A673 (cell line): ENCODE results near the gene OPTC. TPM values are rescaled to one million over a fixed set of nuclear protein-coding genes. Genes with fewer than 3 reads are reported as not detected.
"Not testable (repeated sequence)": the region's sequence is repeated elsewhere in the genome, so short reads cannot be mapped to it uniquely, and the experiment has no call there.

ENCODE experiments used
- BruUV-seq: library from RNA; stranded (reverse); fragments of 400-500 nt; replicated peaks from 2 replicates; lab custom pipeline; 2021; lab: Mats Ljungman, UMichigan
- CTCF ChIA-PET: fragments of 300-600 bp; sonication (Branson Sonifier 250); formaldehyde crosslinking; loops from one replicate; lab custom pipeline; 2022; ENCODE audit warnings: antibody characterized with exemption; lab: Charles Lee
- POLR2A ChIA-PET: fragments of 300-600 bp; sonication (Branson Sonifier 250); formaldehyde crosslinking; loops from one replicate; lab custom pipeline; 2022; ENCODE audit warnings: antibody characterized with exemption; ENCODE audit not compliant: low non-redundant PET; lab: Charles Lee
- DNase-seq: peaks from one replicate; pipeline ENCODE4 v3.0.0-alpha.2; 2015; ENCODE audit warnings: low spot score
- H3K27ac ChIP-seq: fragments of 200-600 bp; sonication (generic); 2 replicates; pipeline ENCODE4 v1.5.1; 2016; ENCODE audit warnings: mixed run types, low read depth, mild to moderate bottlenecking, mixed read lengths, antibody characterized with exemption, low read length; ENCODE audit not compliant: poor library complexity, severe bottlenecking
- H3K27me3 ChIP-seq: fragments of 200-600 bp; sonication (generic); replicated peaks from 2 replicates; pipeline ENCODE4 v1.6.1; 2017; ENCODE audit warnings: mixed run types, low read depth, mild to moderate bottlenecking, mixed read lengths, antibody characterized with exemption, low read length; ENCODE audit not compliant: insufficient read depth, poor library complexity
- H3K36me3 ChIP-seq: fragments of 200-600 bp; sonication (generic); 2 replicates; pipeline ENCODE4 v1.6.1; 2016; ENCODE audit warnings: mixed run types, mild to moderate bottlenecking, mixed read lengths, antibody characterized with exemption, low read length; ENCODE audit not compliant: insufficient read depth, poor library complexity, severe bottlenecking
- H3K4me1 ChIP-seq: fragments of 200-600 bp; sonication (generic); 2 replicates; pipeline ENCODE4 v1.6.1; 2017; ENCODE audit warnings: mixed run types, mild to moderate bottlenecking, mixed read lengths, antibody characterized with exemption, low read length; ENCODE audit not compliant: insufficient read depth, poor library complexity, severe bottlenecking
- H3K4me3 ChIP-seq: fragments of 200-600 bp; sonication (generic); 2 replicates; pipeline ENCODE4 v1.5.1; 2016; ENCODE audit warnings: low read depth, mixed run types, mild to moderate bottlenecking, mixed read lengths, low read length; ENCODE audit not compliant: poor library complexity, severe bottlenecking
- H3K9me3 ChIP-seq: fragments of 200-600 bp; sonication (generic); 2 replicates; pipeline ENCODE4 v1.6.1; 2016; ENCODE audit warnings: mixed run types, low read depth, mild to moderate bottlenecking, mixed read lengths, antibody characterized with exemption, low read length; ENCODE audit not compliant: poor library complexity, severe bottlenecking
- CTCF ChIP-seq: fragments of 300-800, 200-600 bp; sonication (generic); conservative IDR thresholded peaks from 2 replicates; pipeline ENCODE4 v1.5.1; 2017; ENCODE audit warnings: low read depth, mild to moderate bottlenecking, antibody characterized with exemption, low read length, moderate library complexity, mixed read lengths
- EZH2 ChIP-seq: fragments of 200-600 bp; sonication (generic); IDR thresholded peaks from 2 replicates; pipeline ENCODE4 v1.6.1; 2017; ENCODE audit warnings: borderline replicate concordance, low read depth, mild to moderate bottlenecking, mixed read lengths, antibody characterized with exemption, low read length; ENCODE audit not compliant: poor library complexity, severe bottlenecking
- intact Hi-C: fragments of 100-400 bp; cut with micrococcal nuclease; formaldehyde crosslinking; loops from one replicate; pipeline ENCODE4 v1.10.0; 2022; ENCODE audit not compliant: unreplicated experiment
- total RNA-seq: library from RNA; stranded (reverse); gene quantifications from 2 replicates; pipeline ENCODE4 v1.2.3, GENCODE V29; 2021

OPTC gene
- total RNA-seq, 1 experiment from 2014 or later, result not detected

- peaks cover 5% of the 10 kb centered on the region for H3K4me1 ChIP-seq
- H3K27me3 ChIP-seq, result no peaks in the 10 kb centered on the region
- H3K9me3 ChIP-seq, result no peaks in the 10 kb centered on the region
- H3K36me3 ChIP-seq, result no peaks in the 10 kb centered on the region
- BruUV-seq, result no TSS peak
- POLR2A ChIA-PET, result no interaction called here
- CTCF ChIA-PET, result interaction anchor here (0.6 kb wide), 1 partner anchor 128 kb away, joined by 6 read pairs; no protein-coding TSS in a partner anchor
- DNase-seq, result no peak
- no peak for TF ChIP-seq CTCF
- intact Hi-C loops, result no loop called here
- no peak overlapping the region for H3K4me3 ChIP-seq
- H3K27ac ChIP-seq, result no peak overlapping the region
Measured at GRCh38 chr1:203465948-203466347, 28.0 kb upstream of the OPTC start.

- BruUV-seq, H3K27me3 ChIP-seq, intact Hi-C loops, H3K27ac ChIP-seq, DNase-seq, H3K36me3 ChIP-seq, H3K4me3 ChIP-seq, H3K4me1 ChIP-seq, POLR2A ChIA-PET, H3K9me3 ChIP-seq, CTCF ChIA-PET: not testable (repeated sequence)
Measured at GRCh38 chr1:203466906-203467549, 26.9 kb upstream of the OPTC start.

GRCh38 chr1:203467550-203467921 is 26.4 kb upstream of the OPTC start:
- Histone ChIP-seq H3K9me3 (no peaks in the 10 kb centered on the region), H3K4me1 (peaks cover 5% of the 10 kb centered on the region), H3K27ac (no peak overlapping the region), H3K36me3 (no peaks in the 10 kb centered on the region), H3K4me3 (no peak overlapping the region), H3K27me3 (no peaks in the 10 kb centered on the region)
- CTCF ChIA-PET, result no interaction called here
- POLR2A ChIA-PET, result no interaction called here
- no TSS peak for BruUV-seq
- DNase-seq, result no peak
- intact Hi-C loops, result no loop called here
- TF ChIP-seq EZH2 (no peak), CTCF (no peak)

GRCh38 chr1:203468326-203468725 is 25.6 kb upstream of the OPTC start:
- intact Hi-C loops, result no loop called here
- ChIA-PET POLR2A (no interaction called here), CTCF (no interaction called here)
- H3K27me3 ChIP-seq, result no peaks in the 10 kb centered on the region
- no peak overlapping the region for H3K4me3 ChIP-seq
- TF ChIP-seq CTCF (no peak), EZH2 (no peak)
- H3K36me3 ChIP-seq, result no peaks in the 10 kb centered on the region
- H3K27ac ChIP-seq, result no peak overlapping the region
- H3K4me1 ChIP-seq, result peaks cover 5% of the 10 kb centered on the region
- no peak for DNase-seq
- no TSS peak for BruUV-seq
- H3K9me3 ChIP-seq, result no peaks in the 10 kb centered on the region
